ENCODE data around the gene DNM1L.

DNA sequence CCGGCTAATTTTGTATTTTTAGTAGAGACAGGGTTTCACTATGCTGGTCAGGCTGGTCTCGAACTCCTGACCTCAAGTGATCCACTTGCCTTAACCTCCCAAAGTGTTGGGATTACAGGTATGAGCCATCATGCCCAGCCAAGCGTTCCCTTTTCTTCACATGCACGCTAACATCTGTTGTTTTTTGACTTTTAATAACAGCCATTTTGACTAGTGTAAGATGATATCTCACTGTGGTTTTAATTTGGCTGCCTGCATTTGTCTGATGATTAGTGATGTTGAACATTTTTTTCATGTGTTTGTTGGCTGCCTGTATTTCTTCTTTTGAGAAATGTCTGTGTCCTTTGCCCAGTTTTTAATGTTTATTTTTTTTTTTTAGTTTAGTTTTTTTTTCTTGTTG lies 86.8 kb downstream of the DNM1L start:
- TF ChIP-seq, protein P1, sequence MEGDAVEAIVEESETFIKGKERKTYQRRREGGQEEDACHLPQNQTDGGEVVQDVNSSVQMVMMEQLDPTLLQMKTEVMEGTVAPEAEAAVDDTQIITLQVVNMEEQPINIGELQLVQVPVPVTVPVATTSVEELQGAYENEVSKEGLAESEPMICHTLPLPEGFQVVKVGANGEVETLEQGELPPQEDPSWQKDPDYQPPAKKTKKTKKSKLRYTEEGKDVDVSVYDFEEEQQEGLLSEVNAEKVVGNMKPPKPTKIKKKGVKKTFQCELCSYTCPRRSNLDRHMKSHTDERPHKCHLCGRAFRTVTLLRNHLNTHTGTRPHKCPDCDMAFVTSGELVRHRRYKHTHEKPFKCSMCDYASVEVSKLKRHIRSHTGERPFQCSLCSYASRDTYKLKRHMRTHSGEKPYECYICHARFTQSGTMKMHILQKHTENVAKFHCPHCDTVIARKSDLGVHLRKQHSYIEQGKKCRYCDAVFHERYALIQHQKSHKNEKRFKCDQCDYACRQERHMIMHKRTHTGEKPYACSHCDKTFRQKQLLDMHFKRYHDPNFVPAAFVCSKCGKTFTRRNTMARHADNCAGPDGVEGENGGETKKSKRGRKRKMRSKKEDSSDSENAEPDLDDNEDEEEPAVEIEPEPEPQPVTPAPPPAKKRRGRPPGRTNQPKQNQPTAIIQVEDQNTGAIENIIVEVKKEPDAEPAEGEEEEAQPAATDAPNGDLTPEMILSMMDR (conservative IDR thresholded peaks at IDR 0.05): no peak
- TF ChIP-seq ZFX (IDR thresholded peaks at IDR 0.05): no peak
